ENCODE data around the gene AOPEP.

DNA sequence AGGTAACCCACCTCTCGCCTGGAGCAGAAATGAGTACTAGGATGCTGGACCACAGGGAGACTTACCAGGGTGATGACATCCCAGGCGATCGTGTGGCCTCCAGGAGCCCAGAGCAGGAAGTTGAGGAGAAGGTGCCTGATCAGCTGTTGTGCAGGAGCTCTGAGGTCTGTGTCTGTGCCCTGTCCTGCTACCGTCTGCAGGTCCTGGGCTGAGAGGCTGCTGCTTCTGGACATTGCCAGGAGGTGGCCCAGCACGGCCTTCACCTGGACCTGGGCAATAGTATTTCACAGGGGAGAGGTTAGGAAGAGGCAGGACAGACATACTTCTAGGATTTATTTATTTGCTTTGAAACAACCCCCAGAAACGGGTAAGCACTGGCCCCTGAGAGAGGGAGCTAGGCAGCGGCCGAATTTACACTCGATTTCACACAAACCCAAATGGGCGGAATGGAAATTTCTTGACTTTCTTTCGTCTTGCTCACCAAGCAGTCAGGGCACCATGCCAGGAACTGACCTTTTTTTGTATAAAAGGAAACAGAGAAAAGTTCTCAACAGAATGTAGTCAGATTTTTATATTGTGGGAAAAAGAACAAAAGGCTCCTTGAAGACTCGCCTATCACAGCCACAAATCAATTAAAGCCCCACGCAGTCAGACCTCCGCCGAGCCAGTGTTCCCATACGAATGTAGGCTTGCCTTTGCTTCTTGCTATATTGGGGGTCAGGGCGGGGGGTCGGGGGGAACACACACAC lies 380.7 kb downstream of the AOPEP start:
- TF ChIP-seq POLR2AphosphoS5 (IDR thresholded peaks at IDR 0.05) (no peak), POLR2A (IDR thresholded peaks at IDR 0.05) (no peak), EP300 (IDR thresholded peaks at IDR 0.05) (no peak)
- TF ChIP-seq, protein P1, sequence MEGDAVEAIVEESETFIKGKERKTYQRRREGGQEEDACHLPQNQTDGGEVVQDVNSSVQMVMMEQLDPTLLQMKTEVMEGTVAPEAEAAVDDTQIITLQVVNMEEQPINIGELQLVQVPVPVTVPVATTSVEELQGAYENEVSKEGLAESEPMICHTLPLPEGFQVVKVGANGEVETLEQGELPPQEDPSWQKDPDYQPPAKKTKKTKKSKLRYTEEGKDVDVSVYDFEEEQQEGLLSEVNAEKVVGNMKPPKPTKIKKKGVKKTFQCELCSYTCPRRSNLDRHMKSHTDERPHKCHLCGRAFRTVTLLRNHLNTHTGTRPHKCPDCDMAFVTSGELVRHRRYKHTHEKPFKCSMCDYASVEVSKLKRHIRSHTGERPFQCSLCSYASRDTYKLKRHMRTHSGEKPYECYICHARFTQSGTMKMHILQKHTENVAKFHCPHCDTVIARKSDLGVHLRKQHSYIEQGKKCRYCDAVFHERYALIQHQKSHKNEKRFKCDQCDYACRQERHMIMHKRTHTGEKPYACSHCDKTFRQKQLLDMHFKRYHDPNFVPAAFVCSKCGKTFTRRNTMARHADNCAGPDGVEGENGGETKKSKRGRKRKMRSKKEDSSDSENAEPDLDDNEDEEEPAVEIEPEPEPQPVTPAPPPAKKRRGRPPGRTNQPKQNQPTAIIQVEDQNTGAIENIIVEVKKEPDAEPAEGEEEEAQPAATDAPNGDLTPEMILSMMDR (IDR thresholded peaks at IDR 0.05) = no peak

All from suprapubic skin (tissue), 4 donors.